Left kidney (tissue), 2 donors: ENCODE measurements around the gene CLK1. TPM values are rescaled to one million over a fixed set of nuclear protein-coding genes. Genes with fewer than 3 reads are reported as not detected.
"Not testable (repeated sequence)": the region's sequence is repeated elsewhere in the genome, so short reads cannot be mapped to it uniquely, and the experiment has no call there.

Experiments used
- DNase-seq: peaks from one replicate; pipeline ENCODE4 v3.0.0-alpha.2; 2013
- polyA plus RNA-seq: library from polyadenylated mRNA; unstranded; fragments of 120-200 nt; gene quantifications from one replicate; pipeline ENCODE4 v1.2.1, GENCODE V29; 2013; ENCODE audit not compliant: insufficient read length

CLK1 gene
- polyA plus RNA-seq, 1 donor = 335 TPM

GRCh38 chr2:200860092-200860795 lies 4.2 kb downstream of the CLK1 start:
- no peak for DNase-seq

- no peak for DNase-seq
Observed at GRCh38 chr2:200856806-200857205, 7.7 kb downstream of the CLK1 start.

GRCh38 chr2:200852605-200853004 lies 11.9 kb downstream of the CLK1 start:
- DNase-seq = no peak

GRCh38 chr2:200851398-200852248 lies 12.8 kb downstream of the CLK1 start:
- DNase-seq = no peak

- no peak for DNase-seq
Observed at GRCh38 chr2:200850512-200851256, 13.8 kb downstream of the CLK1 start.

DNA sequence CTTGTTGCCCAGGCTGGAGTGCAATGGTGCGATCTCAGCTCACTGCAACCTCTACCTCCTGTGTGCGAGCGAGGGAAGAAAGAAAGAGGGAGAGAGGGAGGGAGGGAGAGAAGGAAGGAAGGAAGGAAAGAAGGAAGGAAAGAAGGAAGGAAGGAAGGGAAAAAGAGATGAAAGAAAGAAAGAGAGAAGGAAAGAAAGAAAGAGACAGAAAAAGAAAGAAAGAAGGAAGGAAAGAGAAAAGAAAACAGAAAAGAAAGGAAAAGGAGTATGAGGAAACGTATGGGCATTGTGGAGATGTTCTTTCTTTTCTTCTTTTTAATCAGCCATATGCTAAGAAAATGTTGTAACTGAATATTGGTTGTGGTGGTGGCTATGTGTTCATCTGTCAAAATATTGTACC lies 16.5 kb downstream of the CLK1 start:
- no peak for DNase-seq

- DNase-seq = no peak
Observed at GRCh38 chr2:200847269-200847668, 17.2 kb downstream of the CLK1 start.

GRCh38 chr2:200845669-200846325 lies 18.7 kb downstream of the CLK1 start:
- DNase-seq = no peak

- DNase-seq = no peak
Observed at GRCh38 chr2:200845194-200845593, 19.3 kb downstream of the CLK1 start.

GRCh38 chr2:200843993-200844948 lies 20.2 kb downstream of the CLK1 start:
- DNase-seq = no peak

- DNase-seq = no peak
Observed at GRCh38 chr2:200839513-200839912, 24.9 kb downstream of the CLK1 start.

DNA sequence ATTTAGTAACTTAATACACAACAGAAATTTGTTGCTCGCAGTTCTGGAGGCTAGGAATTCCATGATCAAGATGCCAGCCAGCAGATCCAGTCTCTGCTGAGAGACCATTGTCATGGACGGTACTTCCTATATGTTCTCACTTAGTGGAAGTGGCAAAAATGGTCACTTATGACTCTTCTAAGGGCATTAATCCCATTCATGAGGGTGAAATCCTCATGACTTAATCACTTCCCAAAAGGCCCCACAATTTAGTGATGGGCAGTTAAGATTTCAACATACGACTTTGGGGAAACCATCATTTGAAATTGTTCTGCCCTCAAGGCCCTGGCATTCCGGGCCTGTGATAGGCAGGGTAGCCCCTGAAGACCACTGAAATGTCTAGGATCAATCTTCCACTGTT lies 29.8 kb downstream of the CLK1 start:
- no peak for DNase-seq

DNA sequence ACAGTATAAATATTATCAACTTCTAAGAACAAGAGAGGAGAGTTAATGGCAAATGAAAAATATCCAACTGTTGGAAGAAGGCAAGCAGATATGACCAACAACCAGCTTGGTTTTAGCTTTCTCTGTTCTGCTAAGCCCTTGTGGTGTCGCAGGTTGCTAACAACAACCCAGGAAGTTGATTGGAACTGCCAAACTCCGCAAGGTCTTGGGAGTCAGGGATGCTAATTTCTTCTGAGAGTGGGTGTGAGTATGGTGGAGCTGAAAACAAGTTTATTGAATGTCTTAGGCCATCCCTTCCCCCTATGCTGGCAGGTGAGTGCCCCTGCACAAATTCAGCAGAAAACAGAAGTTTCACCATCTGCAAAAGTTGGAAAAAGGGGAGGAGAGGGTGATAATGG lies 35.2 kb downstream of the CLK1 start:
- DNase-seq = no peak

GRCh38 chr2:200828572-200829257 lies 35.7 kb downstream of the CLK1 start:
- DNase-seq = no peak

- DNase-seq = no peak
Observed at GRCh38 chr2:200828104-200828503, 36.4 kb downstream of the CLK1 start.

GRCh38 chr2:200821686-200822245 lies 42.7 kb downstream of the CLK1 start:
- no peak for DNase-seq

DNA sequence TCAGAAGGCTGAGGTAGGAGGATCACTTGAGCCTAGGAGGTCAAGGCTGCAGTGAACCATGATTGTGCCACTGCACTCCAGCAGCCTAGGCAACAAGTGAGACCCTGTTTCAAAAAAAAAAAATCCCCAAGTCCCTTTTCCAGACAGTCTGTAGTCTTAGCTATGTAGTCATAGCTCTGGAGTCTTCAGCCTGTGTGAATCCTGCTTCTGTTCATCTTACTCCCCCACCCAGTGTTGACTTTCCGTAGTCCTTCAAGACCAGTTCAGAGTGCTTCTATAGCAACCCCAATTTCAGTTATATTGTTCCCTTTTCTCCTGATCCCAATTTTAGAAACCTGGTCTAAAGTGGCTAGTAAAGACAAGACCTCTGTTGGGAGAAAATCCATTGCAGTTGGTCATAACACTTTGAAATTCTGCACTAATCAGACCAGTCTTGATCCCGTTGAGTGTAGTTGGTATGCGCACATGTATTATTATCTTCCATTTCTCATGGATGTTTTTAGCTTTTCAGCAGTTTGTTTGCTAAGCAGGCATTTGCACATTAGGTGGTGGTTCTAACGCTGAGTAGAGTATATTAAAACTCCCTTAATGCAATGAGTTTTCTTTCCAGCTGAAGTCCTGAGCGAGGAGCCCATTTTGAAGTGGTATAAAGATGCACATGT lies 43.8 kb downstream of the CLK1 start:
- DNase-seq = no peak

- not testable (repeated sequence) for DNase-seq
Observed at GRCh38 chr2:200818732-200819131, 45.7 kb downstream of the CLK1 start.

DNA sequence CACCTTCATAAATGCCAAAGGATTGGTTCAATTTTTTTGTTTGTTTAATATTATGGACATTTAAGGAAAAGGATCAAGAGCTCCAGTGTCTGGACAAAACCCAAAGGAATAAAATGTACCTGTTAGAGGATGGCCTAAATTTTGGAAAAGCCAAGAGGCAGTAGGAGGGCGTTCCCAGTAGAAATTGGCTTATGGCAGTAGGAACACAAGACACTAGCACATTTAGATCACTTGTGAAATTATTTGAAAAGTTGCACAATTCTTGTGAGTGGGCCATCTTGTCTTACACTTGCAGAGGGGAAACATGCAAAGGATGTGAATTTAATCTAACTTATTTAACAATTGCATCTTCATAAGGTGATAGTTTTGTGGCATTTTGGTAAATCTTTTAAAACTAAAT lies 49.5 kb downstream of the CLK1 start:
- no peak for DNase-seq
